Heart left ventricle (tissue), 13 donors: ENCODE results near the gene TACSTD2.

Experiments used
- CTCF ChIP-seq, 12 donors: fragments of 200-600 bp; sonication (generic) in 4 of 12; IDR thresholded peaks; one replicate each; pipeline versions ENCODE4 v1.5.0 to v1.8.0; 2018 to 2022; ENCODE audit warnings: antibody characterized with exemption in 12 of 12, mild to moderate bottlenecking in 5 of 12
- POLR2A ChIP-seq, 2 donors: fragments of 450-650 bp; IDR thresholded peaks; one replicate each; pipeline ENCODE4 v1.6.1; 2017; ENCODE audit warnings: antibody characterized with exemption in 2 of 2, mild to moderate bottlenecking in 2 of 2, moderate library complexity in 2 of 2
- donor health status: ischemic (EF 13 %, LVEDD 7.1; RV severe dilation, severe dysfunction).
- donor health status: DM: no; HTN: yes; CAD: no.
- donor health status: DM: no; HTN: no; CAD: no.
- donor health status: ischemic (EF 25% LVEDD 6.9; RV normal size, moderate dysfunction).
- donor health status: ischemic (EF 25% LVEDD 5.7; RV mildly dilated, moderate dysfunction).
- donor health status: ischemic (EF 35%, LVEDD 5.7; RV mildly dilated, moderate dysfunction).
- donor health status: nonischemic (EF 11% LVEDD 7.7; RV severe dilation, severe dysfunction).
- donor health status: DM: yes; HTN: yes; CAD: no.
- donor health status: PGD.
- donor health status: ischemic (EF 29% LVEDD 5.4; RV normal size, mild dysfunction).
- donor health status: nonischemic (EF 23%, LVEDD 6.1; RV moderate dilation, normal function).

- TF ChIP-seq POLR2A (IDR thresholded peaks at IDR 0.05), result no peak
- no peak for TF ChIP-seq CTCF (IDR thresholded peaks at IDR 0.05)
Measured at GRCh38 chr1:58529284-58529683, 47.8 kb downstream of the TACSTD2 start.
